ENCODE data around the gene RMND5B.

- TF ChIP-seq EZH2 (IDR thresholded peaks at IDR 0.05; ENCODE audit: insufficient read depth, poor library complexity, severe bottlenecking) (no peak), EZH2phosphoT487 (IDR thresholded peaks at IDR 0.05; ENCODE audit: insufficient read depth, low read depth) (no peak)
These were observed 49.1 kb upstream of the RMND5B start for GRCh38 chr5:178081571-178082243.
